Measurements from ENCODE around the gene SMIM21.

SMIM21 gene

GRCh38 chr18:75421656-75422055 lies 5.8 kb downstream of the SMIM21 start:
- no peak for DNase-seq

- DNase-seq = no peak
These were observed 9.1 kb downstream of the SMIM21 start for GRCh38 chr18:75418293-75419005.

- DNase-seq = no peak
These were observed 16.9 kb downstream of the SMIM21 start for GRCh38 chr18:75410611-75411010.

GRCh38 chr18:75409806-75410205 lies 17.7 kb downstream of the SMIM21 start:
- DNase-seq = no peak

- no peak for DNase-seq
These were observed 18.7 kb downstream of the SMIM21 start for GRCh38 chr18:75408554-75409506.

GRCh38 chr18:75407468-75408437 lies 19.8 kb downstream of the SMIM21 start:
- DNase-seq = no peak

- DNase-seq = no peak
These were observed 20.7 kb downstream of the SMIM21 start for GRCh38 chr18:75406491-75407445.

GRCh38 chr18:75405351-75405750 lies 22.2 kb downstream of the SMIM21 start:
- no peak for DNase-seq

GRCh38 chr18:75400366-75400765 lies 27.1 kb downstream of the SMIM21 start:
- no peak for DNase-seq

- DNase-seq = no peak
These were observed 32.4 kb downstream of the SMIM21 start for GRCh38 chr18:75395137-75395536.

- no peak for DNase-seq
These were observed 33.8 kb downstream of the SMIM21 start for GRCh38 chr18:75393721-75394120.

- DNase-seq = no peak
These were observed 35.3 kb downstream of the SMIM21 start for GRCh38 chr18:75392226-75392578.

GRCh38 chr18:75391279-75392225 lies 36.0 kb downstream of the SMIM21 start:
- no peak for DNase-seq

- no peak for DNase-seq
These were observed 36.6 kb downstream of the SMIM21 start for GRCh38 chr18:75390854-75391253.

- DNase-seq = no peak
These were observed 43.4 kb downstream of the SMIM21 start for GRCh38 chr18:75384144-75384543.

- no peak for DNase-seq
These were observed 48.9 kb downstream of the SMIM21 start for GRCh38 chr18:75378376-75379315.

- DNase-seq = no peak
These were observed 49.6 kb downstream of the SMIM21 start for GRCh38 chr18:75377926-75378325.

GRCh38 chr18:75377258-75377657 lies 50.2 kb downstream of the SMIM21 start:
- no peak for DNase-seq

- DNase-seq = no peak
These were observed 51.5 kb downstream of the SMIM21 start for GRCh38 chr18:75376004-75376403.
